Measurements from ENCODE around the gene ATXN7. TPM values are rescaled to one million over a fixed set of nuclear protein-coding genes. Genes with fewer than 3 reads are reported as not detected.

Gene ATXN7
- total and polyA plus RNA-seq, 4 donors, result 2.8 to 13.6 (median 5.6) TPM

DNA sequence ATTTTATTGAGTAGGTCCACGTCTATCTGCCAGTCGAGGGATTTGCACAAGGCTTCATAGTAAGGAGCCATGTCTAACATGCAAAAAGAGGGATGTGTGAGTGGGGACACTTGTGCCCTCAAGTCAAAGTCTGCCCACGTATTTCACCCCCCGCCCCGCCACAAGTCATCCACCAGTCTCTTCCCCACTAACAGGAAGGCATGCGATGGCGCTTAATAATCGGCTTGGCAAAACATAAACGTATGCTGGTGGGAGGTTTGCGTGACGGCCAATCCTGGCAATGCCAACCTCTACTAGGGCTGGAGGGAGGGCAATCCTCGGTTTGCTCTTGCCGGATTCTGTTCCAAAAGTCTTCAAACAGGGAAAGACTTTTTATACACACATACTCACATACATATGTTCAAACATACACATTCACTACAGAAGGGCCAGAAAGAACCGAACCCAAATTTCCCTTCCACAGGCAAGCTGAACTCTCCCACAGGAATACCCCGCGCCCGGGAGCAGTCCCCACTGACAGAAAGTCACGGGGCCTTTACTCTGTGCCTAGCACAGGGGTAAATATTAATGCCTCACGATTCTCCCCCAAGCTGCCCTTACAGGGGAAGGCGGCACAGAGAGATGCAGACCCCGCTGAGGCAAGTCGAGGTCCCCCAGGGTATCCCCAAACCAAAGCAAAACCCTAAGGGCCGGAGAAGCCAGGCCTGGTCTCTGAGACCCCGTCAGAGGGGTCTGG, 159.0 kb downstream of the ATXN7 start:
- no peak for DNase-seq (ENCODE audit: low spot score)
- Histone ChIP-seq H3K27me3 (ENCODE audit: control insufficient read depth in 4 of 4, insufficient read depth in 4 of 4, low read length in 3 of 4) (peaks cover 0 to 4% (median 0%) of the 10 kb centered on the region in 4 donors), H3K9ac (ENCODE audit: low read depth in 1 of 2, low read length in 2 of 2) (peak overlapping the region; percentile 90), H3K27ac (ENCODE audit: low read depth in 1 of 2, low read length in 2 of 2) (peak overlapping the region; percentile 64), H3K4me3 (ENCODE audit: low read depth in 1 of 3, low read length in 3 of 3) (peak overlapping the region; percentile 80 to 99 (median 98)), H3K9me3 (ENCODE audit: control insufficient read depth in 4 of 4, low read length in 3 of 4) (no peaks in the 10 kb centered on the region), H3K36me3 (ENCODE audit: control insufficient read depth in 4 of 4, insufficient read depth in 3 of 4, low read depth in 1 of 4, low read length in 3 of 4) (peaks cover 3 to 17% (median 16%) of the 10 kb centered on the region in 4 donors), H3K4me1 (ENCODE audit: control insufficient read depth in 4 of 4, insufficient read depth in 4 of 4, low read length in 3 of 4) (peaks cover 7 to 17% (median 12%) of the 10 kb centered on the region in 4 donors)
- no peak for TF ChIP-seq RAD21 (IDR thresholded peaks at IDR 0.05)
- TF ChIP-seq FOXA1 (IDR thresholded peaks at IDR 0.05), result no peak
- TF ChIP-seq HNF4A (conservative IDR thresholded peaks at IDR 0.05), result peak in 1 of 2 donors; percentile 9
- TF ChIP-seq EGR1 (IDR thresholded peaks at IDR 0.05; ENCODE audit: low read depth in 2 of 2), result no peak
- WGBS, result 14% methylated on average over 24 of the region's 24 CpGs

DNA sequence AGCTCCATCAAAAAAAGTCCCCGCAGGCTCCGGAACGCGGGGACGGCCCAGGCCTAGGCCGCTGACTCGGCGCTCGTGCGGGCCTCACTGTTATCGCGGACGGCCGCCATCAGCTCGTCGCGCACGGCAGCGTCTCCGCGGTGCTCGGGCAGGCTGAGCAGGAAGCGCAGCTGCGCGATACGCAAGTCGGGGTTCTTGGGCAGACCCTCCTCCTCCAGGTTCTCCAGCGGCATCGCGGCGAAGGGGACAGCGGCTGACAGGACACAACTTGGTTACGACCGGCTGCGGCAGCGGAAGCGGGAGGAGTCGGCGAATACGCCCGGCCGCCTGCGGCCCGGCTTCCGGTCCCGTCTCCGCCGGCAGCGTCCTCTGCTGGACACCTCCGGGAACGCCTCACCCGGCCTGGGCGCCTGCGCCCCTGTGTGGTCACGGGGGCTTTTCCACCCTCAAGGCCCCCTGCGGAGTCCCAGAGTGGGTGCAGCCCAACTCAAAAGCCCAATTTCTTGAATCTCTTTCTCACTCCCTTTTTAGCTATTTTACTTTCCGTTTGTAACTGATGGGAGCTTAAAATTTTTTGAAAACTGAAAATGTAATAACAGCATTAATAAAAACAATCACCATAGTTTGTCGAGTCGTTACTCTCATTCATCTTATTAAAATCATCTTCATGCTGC, 159.7 kb downstream of the ATXN7 start, which contains the start of gene PSMD6:
Gene PSMD6, minus strand, starts transcription at position 308 of the 674 bp plus-strand sequence. Its CDS starts 75 bp downstream, at position 233.
- H3K9me3 ChIP-seq (ENCODE audit: control insufficient read depth in 4 of 4, low read length in 3 of 4), result no peaks in the 10 kb centered on the region
- peaks cover 0 to 4% (median 0%) of the 10 kb centered on the region in 4 donors for H3K27me3 ChIP-seq (ENCODE audit: control insufficient read depth in 4 of 4, insufficient read depth in 4 of 4, low read length in 3 of 4)
- WGBS, result 3% methylated on average over 59 of the region's 59 CpGs
- DNase-seq (ENCODE audit: low spot score), result peak; percentile 95
- H3K27ac ChIP-seq (ENCODE audit: low read depth in 1 of 2, low read length in 2 of 2), result peak within 1 kb of the TSS; percentile 64
- peak within 1 kb of the TSS; percentile 80 to 99 (median 98) for H3K4me3 ChIP-seq (ENCODE audit: low read depth in 1 of 3, low read length in 3 of 3)
- H3K9ac ChIP-seq (ENCODE audit: low read depth in 1 of 2, low read length in 2 of 2), result peak within 1 kb of the TSS; percentile 90
- TF ChIP-seq, protein P1, sequence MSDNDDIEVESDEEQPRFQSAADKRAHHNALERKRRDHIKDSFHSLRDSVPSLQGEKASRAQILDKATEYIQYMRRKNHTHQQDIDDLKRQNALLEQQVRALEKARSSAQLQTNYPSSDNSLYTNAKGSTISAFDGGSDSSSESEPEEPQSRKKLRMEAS (IDR thresholded peaks at IDR 0.05), result no peak
- TF ChIP-seq SP1 (IDR thresholded peaks at IDR 0.05) (no peak), NR2F2 (IDR thresholded peaks at IDR 0.05) (no peak), RAD21 (IDR thresholded peaks at IDR 0.05) (peak; percentile 71 to 80), JUND (IDR thresholded peaks at IDR 0.05) (no peak), FOXA2 (IDR thresholded peaks at IDR 0.05) (no peak), FOXA1 (IDR thresholded peaks at IDR 0.05) (no peak), HNF4G (IDR thresholded peaks at IDR 0.05) (no peak), EGR1 (IDR thresholded peaks at IDR 0.05; ENCODE audit: low read depth in 2 of 2) (no peak), HNF4A (conservative IDR thresholded peaks at IDR 0.05) (no peak), GABPA (IDR thresholded peaks at IDR 0.05 in 1 of 2, conservative IDR thresholded peaks at IDR 0.05 in 1 of 2) (peak; percentile 79 to 95), YY1 (IDR thresholded peaks at IDR 0.05) (peak; percentile 65), RXRA (IDR thresholded peaks at IDR 0.05) (no peak), TAF1 (conservative IDR thresholded peaks at IDR 0.05) (no peak)
- TF ChIP-seq, protein P2, sequence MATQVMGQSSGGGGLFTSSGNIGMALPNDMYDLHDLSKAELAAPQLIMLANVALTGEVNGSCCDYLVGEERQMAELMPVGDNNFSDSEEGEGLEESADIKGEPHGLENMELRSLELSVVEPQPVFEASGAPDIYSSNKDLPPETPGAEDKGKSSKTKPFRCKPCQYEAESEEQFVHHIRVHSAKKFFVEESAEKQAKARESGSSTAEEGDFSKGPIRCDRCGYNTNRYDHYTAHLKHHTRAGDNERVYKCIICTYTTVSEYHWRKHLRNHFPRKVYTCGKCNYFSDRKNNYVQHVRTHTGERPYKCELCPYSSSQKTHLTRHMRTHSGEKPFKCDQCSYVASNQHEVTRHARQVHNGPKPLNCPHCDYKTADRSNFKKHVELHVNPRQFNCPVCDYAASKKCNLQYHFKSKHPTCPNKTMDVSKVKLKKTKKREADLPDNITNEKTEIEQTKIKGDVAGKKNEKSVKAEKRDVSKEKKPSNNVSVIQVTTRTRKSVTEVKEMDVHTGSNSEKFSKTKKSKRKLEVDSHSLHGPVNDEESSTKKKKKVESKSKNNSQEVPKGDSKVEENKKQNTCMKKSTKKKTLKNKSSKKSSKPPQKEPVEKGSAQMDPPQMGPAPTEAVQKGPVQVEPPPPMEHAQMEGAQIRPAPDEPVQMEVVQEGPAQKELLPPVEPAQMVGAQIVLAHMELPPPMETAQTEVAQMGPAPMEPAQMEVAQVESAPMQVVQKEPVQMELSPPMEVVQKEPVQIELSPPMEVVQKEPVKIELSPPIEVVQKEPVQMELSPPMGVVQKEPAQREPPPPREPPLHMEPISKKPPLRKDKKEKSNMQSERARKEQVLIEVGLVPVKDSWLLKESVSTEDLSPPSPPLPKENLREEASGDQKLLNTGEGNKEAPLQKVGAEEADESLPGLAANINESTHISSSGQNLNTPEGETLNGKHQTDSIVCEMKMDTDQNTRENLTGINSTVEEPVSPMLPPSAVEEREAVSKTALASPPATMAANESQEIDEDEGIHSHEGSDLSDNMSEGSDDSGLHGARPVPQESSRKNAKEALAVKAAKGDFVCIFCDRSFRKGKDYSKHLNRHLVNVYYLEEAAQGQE (IDR thresholded peaks at IDR 0.05), result peak; percentile 62
- TF ChIP-seq, protein P3, sequence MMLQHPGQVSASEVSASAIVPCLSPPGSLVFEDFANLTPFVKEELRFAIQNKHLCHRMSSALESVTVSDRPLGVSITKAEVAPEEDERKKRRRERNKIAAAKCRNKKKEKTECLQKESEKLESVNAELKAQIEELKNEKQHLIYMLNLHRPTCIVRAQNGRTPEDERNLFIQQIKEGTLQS (IDR thresholded peaks at IDR 0.05), result no peak
- TF ChIP-seq, protein P4, sequence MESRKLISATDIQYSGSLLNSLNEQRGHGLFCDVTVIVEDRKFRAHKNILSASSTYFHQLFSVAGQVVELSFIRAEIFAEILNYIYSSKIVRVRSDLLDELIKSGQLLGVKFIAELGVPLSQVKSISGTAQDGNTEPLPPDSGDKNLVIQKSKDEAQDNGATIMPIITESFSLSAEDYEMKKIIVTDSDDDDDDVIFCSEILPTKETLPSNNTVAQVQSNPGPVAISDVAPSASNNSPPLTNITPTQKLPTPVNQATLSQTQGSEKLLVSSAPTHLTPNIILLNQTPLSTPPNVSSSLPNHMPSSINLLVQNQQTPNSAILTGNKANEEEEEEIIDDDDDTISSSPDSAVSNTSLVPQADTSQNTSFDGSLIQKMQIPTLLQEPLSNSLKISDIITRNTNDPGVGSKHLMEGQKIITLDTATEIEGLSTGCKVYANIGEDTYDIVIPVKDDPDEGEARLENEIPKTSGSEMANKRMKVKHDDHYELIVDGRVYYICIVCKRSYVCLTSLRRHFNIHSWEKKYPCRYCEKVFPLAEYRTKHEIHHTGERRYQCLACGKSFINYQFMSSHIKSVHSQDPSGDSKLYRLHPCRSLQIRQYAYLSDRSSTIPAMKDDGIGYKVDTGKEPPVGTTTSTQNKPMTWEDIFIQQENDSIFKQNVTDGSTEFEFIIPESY (IDR thresholded peaks at IDR 0.05), result no peak
- TF ChIP-seq, protein P5, sequence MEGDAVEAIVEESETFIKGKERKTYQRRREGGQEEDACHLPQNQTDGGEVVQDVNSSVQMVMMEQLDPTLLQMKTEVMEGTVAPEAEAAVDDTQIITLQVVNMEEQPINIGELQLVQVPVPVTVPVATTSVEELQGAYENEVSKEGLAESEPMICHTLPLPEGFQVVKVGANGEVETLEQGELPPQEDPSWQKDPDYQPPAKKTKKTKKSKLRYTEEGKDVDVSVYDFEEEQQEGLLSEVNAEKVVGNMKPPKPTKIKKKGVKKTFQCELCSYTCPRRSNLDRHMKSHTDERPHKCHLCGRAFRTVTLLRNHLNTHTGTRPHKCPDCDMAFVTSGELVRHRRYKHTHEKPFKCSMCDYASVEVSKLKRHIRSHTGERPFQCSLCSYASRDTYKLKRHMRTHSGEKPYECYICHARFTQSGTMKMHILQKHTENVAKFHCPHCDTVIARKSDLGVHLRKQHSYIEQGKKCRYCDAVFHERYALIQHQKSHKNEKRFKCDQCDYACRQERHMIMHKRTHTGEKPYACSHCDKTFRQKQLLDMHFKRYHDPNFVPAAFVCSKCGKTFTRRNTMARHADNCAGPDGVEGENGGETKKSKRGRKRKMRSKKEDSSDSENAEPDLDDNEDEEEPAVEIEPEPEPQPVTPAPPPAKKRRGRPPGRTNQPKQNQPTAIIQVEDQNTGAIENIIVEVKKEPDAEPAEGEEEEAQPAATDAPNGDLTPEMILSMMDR (IDR thresholded peaks at IDR 0.05; ENCODE audit: low read depth, low read length, missing input control), result peak; percentile 99
- peaks cover 7 to 17% (median 12%) of the 10 kb centered on the region in 4 donors for H3K4me1 ChIP-seq (ENCODE audit: control insufficient read depth in 4 of 4, insufficient read depth in 4 of 4, low read length in 3 of 4)
- peaks cover 1 to 12% (median 9%) of the 10 kb centered on the region in 4 donors for H3K36me3 ChIP-seq (ENCODE audit: control insufficient read depth in 4 of 4, insufficient read depth in 3 of 4, low read depth in 1 of 4, low read length in 3 of 4)

Measured in liver (tissue), 9 donors.